ENCODE data around the gene IL32.
"Not testable (repeated sequence)": the region's sequence is repeated elsewhere in the genome, so short reads cannot be mapped to it uniquely, and the experiment has no call there.

Gene IL32

DNA sequence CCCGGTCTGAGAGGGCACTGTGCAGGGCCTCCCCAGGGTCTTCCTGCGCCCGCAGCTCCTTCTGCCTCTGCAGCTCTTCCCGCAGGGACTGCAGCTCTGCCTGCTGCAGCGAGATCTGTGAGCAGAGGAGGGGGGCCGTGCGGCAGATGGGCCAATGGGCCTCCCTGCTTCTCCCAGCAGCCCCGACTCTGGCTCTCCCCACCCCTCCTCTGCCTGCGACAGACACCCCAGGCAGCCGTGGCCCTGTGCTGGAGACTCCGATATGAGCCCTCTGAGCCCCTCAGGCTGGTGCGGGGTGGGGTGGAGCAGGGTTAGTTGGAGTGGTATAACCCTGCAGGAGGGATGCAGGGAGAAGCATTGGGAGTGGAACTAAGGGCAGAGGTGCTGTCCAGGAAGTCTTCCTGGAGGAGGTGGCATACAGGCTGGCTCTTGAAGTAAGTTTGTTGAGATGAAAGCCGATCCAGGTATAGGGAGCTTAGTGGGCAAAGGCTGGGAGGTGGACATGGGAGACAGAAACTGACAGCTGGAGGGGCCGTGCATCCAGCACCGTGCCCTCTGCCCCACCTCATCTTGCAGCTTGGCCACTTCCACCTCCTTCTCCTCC is 36.6 kb upstream of the IL32 start:
- DNase-seq: no peak

DNA sequence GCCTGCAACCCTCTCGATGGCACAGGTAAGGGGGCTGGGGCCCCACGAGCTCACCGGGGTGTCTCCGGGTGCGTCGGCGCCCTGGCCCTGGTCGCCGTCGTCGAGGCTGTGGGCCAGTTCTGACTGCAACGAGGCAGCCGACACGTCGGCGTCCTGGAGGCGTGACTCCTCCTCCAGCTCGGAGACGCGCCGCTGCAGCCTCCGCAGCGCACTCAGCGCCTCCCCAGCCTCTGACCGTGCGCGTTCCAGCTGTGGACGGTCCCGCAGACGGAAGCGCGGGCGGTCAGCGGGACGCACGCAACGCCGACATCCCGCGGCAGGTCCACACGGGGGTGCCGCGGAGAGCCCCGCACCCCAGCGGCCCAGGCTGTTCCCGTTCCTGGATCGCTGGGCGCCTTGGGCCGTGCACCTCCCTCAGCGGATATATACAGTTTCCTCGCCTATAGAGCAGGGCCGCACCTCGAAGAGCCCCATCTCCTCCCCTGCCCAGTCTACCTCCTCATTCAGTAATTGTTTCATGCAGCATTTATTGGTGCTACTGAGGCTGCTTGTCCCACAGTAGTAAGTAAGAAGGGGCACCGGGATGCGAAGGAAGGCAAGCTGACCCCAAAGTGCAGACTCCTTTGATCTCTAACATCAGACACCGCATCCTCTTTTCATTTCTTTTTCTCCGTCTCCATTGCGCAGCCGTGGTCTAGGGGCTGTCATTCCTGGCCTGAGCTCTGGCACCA is 35.8 kb upstream of the IL32 start:
- DNase-seq: no peak

DNA sequence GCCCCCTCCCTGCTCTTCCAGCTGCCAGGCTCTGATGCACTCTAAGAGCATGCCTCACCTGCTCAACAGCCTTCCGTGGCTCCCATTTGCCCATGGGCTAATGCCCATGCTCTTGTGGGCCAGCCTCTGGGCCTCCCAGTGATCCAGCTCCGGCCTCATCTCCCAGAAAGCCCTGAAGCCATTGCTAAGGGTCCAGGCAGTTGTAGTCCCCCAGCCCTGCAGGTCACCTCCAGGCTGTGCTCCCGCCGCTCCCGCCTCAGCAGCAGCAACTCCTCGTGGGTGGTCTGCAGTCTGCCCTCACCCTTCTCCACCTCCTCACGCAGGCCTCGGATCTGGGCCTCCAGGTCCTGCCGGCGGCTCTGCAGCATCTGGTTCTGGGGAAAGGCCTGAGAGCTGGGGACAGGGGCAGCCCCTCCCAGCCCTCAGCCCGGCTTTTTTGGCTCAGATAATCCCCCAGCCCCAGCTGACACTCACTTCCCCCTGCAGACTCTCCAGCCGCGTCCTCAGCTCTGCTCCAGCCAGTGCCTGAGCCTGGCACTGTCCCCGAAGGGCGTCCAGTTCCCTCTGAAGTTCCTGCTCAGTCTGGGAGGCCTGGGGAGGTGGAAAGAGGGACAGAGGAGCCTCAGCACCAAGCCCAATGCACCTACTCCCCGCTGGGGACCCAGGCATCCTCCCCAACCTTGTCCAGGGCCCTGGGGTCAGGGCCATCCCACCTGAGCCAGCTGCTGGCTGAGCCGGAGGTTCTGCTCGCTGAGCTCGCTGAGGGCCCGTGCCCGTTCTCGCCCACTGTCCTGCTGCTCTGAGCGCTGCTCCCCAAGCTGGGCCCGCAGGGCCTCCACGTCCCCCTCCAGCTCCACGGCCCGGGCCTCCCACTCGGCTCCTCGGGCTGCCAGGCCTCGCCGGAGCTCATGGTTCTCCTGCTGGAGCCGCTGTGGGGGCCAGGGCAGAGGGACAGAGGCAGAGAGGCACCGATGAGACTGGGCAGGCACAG is 34.9 kb upstream of the IL32 start:
- no peak for DNase-seq

DNA sequence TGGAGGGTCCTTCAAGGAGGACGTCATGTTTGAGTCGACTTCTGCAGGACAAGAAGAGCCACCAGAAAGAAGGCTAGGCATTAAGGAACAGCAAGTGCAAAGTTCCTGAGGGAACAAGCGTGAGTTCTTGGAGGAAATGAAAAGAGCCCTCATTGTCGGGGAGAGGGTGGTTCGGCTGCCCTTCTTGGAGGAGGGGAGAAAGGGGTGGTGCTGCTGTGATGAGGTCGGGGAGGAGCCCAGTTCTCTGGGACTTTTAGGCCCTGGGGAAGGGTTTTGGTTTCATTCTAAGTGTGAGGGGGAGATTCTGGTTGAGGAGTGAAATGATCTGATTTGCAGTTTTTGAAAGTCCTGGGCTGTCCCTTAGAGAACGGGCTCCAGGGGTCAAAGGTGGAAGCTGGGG is 32.8 kb upstream of the IL32 start:
- DNase-seq: no peak

DNA sequence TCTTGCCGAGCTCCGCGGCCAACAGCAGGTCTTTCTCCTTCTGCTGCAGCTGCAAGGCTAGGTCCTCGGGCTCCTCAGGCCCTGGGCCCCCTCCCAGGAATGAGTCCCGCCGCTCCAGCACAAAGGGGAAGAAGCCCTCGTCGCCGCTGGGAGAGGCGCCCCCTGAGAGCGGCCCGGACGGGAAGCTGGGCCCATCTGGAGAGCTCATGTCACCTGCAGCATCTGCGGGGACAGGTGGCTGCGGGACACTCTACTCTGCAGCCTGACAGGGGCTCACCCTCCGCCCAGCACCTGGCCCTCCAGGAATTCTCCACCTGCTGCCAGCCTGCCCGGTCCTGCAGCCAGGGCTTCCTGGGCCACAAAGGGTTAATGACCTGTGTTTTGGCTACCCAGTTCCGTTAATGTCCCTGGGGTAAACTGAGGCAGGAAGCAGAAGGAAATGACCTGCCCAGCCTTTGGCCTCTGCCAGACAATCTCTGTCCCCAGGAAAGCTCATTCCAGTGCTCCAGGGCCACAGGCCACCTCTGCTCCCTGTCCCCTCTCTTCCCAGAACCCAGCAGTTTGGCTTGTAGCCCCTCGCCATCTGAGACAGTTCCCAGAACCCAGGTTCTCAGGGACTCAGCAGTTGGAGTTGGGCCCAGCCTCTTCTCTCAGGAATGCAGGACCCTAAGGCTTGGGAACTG is 30.0 kb upstream of the IL32 start:
- DNase-seq: no peak

DNA sequence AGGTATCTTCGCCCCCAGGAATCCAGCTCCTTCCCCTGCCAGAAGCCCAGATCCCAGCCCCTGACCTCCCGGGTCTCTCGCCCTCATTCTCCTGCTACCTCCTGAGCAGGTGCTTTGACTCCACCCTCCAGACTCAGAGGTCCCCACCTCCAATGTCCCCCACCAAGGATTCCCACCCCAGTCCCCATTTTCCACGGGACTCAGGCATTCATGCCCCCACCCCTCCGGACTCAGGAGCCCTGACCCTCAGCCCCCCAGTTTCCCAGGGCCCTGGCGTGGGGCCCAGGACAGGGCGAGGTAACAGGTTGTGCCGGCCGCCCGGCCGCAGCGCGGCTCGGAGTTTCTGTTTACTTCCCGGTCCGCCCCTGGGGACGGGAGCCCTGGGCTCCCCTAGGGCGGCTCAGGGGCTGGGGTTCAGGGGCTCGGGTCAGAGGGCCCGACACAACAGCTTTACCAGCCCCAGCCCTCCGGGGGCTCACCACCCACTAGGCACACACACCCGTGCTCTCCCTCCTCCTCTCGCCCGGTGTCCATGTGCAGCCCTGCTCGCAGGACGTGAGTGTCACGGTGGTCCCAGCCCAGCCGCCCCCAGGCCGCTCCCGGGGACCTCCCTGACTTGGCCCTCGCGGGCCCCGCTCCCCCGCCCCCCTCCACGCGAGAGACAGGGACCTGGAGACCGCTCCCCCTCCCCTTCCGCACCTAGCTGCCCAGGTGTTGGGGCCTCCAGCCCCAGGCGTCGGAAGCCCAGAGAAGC is 29.3 kb upstream of the IL32 start:
- no peak for DNase-seq

DNA sequence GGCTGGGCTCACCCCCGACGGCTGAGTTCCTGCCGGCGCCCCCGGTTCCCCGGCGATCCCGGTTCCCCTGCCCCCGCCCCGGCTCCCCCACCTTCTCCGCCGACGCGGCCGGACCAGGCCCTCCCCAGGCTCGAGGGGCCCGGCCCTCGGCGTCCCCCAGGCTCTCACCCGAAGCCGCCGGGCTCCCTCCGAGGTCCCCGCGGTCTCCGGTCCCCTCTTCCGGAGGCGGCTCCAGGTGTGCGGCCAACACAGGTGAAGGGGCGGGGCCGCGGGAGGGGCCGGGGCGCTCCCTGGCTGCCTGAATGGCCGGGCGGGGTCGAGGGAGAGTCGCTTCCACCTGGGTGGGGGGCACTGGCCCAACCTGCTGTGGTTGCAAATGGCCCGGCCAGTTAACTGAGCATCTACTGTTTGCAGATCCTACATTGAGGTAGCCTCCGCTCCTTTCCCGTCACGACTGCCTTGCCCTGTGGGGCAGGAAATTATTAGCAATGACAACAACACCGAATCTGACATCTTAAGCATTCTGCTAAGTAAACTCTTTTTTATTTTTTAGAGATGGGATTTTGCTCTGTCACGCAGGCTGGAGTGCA is 28.6 kb upstream of the IL32 start, which contains the start of gene BICDL2:
BICDL2 (minus strand) TSS at position 219 of the 590 bp plus-strand sequence. CDS start 1,448 bp downstream, outside the sequence.
- DNase-seq: no peak

DNA sequence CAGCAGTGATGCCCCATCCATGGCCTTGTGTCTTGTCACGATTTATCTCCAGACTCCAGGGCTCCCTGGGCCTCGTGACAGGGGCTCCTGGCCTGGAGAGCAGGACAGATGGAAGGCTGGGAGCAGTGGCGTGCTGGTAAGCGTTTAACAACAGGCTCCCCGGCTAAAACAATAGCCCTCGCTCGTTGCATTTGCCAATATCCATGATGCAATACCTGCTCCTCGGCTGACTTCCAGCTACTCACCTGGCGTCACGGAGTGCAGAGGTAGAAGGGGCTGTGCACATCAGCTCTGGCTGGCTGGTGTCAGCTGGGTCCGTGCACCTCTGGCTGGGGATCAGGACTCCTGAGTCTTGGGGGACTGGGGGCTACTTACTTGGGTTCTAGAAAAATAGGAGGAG is 27.2 kb upstream of the IL32 start:
- no peak for DNase-seq

DNA sequence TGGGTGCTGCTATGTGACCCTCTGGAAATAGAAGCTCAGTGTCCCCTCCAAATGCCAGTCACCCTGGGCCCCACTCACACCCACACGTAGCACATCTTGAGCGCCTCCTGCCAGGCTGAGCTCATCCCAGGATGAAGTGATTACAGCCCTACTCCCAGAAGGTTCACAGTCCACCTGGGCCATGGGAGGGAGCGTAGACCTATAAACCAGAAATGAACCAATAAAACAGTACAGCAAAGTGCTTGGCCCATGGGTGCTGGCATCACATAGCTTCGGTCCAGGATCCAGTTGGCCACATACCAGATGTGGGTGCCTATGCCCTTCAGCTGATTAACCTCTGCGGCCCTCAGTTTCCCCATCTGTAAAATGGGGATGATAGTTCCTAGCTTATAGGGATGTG is 26.5 kb upstream of the IL32 start:
- no peak for DNase-seq

DNA sequence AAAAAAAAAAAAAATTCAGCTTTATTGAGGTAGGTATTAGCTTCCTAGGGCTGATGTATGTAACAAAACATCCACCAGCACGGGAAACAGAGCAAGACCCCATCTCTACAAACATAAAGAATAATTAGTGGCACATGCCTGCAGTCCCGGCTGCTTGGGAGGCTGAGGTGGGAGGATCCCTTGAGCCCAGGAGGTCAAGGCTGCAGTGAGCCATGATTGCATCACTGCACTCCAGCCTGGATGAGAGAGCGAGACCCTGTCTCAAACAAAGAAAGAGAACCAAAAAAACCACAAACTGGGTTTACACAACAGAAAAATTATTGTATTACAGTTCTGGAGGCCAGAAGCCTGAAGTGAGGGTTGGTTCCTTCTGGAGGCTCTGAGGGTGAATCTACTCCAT is 23.1 kb upstream of the IL32 start:
- no peak for DNase-seq

DNA sequence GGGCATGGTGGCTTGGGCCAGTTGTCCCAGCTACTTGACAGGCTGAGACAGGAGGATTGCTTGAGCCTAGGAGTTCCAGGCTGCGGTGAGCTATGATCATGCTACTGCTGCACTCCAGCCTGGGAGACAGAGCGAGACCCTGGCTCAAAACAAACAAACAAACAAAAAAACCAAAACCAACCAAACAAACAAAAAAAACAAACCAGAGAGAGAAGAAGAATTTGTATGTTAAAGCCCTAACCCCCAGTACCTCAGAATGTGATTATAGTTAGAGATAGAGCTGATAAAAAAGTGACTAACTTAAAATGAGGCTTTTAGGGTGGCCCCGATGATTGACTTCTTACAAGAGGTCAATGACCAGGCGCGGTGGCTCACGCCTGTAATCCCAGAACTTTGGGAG is 20.7 kb upstream of the IL32 start:
- no peak for DNase-seq

DNA sequence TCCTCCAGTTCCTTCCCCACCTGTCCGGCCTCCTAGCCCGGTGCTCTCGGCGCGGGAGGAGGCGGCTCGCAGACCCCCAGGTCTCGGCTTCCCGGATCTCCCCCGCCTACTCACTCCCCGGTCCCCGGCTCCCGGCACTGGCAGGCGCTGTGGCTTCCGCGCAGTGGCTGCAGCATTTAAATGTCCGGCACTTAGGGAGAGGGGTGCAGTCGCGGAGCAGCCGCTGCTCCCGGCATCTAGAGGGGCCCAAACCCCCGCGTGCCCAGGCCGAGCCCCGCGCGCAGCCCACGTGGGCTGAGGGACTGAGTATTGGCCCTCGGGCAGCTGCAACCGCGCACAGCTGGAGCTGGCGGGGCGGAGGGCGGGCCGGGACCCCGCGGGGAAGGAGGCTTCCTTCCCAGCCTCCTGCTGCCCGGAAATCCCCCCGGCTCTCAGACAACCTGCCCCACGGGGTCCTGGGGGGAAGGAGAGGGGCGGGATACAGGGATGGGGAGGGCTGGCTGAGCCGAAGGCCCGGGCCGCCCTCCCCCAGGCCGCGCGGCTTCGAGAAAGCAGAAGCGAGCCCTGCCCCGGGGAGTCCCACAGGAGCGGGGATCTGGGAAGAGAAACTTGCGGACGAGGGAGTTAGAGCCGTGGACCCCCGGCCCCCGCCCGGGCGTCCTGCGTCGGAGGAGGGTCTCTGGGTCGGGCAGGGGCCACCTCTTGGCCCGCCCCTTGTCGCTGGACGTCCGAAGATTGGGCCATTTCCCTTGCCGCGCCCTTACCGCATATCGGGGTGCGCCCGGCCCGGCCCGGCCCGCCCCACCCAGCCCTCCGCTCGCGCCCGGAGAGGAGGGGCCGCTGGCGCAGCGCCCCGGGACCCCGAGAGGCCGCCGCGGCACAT is 19.4 kb upstream of the IL32 start, which contains the start of gene MMP25:
MMP25 (plus strand) TSS at position 804 of the 883 bp plus-strand sequence. CDS start 357 bp downstream, outside the sequence.
- peak; percentile 73 for DNase-seq

DNA sequence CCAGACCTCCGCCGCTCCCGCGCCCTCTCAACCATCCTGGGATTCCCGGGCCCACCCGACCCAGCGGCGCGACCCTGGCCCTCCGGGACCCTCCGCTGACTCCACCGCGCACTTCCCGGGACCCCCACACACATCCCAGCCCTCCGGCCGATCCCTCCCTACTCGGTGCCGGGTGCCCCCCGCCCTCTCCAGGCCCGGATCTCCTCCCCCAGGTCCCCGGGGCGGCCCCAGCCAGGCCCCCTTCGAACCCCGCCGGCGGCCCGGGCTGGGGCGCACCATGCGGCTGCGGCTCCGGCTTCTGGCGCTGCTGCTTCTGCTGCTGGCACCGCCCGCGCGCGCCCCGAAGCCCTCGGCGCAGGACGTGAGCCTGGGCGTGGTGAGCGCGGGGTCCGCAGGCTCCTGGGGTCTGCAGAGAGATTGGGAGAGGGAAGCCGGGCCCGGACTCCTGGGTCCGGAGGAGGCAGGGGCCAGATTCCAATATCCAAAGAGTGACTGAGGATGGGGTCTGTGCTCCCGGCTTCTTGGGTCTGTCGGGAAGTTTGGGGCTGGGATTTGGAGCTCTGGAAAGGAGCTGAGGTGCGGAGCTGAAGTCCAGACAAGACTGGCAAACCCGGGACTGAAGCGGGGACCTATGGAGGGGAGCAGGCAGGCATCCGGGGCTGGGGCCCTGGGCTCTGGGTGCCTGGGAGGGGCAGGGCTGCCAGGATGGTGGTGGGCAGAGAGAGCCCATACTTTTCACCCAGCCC is 18.6 kb upstream of the IL32 start:
- DNase-seq: no peak

DNA sequence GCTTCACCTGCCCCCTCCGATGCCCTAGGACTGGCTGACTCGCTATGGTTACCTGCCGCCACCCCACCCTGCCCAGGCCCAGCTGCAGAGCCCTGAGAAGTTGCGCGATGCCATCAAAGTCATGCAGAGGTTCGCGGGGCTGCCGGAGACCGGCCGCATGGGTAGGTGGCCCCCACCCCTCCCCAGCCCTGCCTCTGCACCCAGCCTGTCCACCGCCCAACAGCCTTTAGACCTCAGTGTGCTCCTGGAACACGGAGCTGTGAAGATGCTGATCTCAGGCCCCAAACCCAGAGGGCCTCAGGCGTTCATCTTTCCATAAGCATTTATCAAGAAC is 18.1 kb upstream of the IL32 start:
- DNase-seq: no peak

DNA sequence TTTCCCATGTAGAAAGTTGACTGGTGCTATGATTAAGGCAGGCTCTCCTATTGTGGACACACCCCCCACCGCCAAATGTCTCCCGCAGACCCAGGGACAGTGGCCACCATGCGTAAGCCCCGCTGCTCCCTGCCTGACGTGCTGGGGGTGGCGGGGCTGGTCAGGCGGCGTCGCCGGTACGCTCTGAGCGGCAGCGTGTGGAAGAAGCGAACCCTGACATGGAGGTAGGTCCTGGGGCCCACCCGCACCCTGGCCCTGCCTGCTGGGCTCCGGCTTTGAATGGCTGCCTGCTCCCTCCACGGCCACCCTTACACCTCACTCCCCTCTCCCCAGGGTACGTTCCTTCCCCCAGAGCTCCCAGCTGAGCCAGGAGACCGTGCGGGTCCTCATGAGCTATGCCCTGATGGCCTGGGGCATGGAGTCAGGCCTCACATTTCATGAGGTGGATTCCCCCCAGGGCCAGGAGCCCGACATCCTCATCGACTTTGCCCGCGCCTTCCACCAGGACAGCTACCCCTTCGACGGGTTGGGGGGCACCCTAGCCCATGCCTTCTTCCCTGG is 15.4 kb upstream of the IL32 start:
- no peak for DNase-seq

DNA sequence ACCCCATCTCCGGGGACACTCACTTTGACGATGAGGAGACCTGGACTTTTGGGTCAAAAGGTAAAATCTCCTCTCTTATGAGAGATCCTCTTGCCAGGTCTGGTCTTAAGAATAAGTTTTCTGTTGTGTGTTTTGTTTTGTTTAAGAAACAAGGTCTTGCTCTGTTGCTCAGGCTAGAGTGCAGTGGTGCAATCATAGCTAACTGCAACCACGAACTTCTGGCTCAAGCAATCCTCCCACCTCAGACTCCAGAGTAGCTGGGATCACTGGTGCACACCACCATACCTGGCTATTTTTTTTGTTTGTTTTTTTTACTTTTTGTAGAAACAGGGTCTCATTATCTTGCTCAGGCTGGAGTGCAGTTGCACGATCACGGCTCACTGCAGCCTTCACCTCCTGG is 15.0 kb upstream of the IL32 start:
- no peak for DNase-seq

DNA sequence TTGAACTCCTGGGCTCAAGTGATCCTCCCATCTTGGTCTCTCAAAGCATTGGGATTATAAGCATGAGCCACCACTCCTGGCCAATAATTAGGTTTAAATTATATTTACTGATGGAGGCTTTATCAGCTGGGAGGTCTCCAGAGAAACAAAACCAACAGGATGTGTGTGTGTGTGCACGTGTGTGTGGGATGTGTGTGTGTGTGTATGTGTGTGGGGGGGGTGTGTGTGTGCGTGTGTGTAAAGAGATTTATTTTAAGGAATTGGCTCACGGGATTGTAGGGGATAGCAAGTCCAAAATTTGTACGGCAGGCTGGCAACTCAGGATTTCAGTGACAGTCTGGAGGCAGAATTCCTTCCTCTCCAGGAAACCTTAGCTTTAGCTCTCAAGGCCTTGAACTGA is 14.4 kb upstream of the IL32 start:
- no peak for DNase-seq

DNA sequence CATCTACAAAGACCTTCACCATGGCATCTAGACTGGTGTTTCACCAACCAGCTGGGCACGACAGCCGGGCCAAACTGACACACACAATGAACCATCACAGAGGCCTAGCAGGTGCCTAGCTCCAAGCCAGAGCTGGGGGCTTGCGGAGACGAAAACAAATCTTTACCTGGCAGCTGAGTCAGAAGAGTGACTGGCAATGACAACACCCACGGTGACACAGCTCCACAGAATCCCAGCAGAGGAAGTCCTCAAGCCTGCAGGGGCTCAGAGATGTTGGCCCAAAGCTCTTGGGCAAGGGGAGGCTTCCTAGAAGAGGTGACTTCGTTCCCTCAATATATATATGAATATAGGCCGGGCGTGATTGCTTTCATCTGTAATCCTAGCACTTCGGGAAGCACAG is 13.9 kb upstream of the IL32 start:
- DNase-seq: no peak

DNA sequence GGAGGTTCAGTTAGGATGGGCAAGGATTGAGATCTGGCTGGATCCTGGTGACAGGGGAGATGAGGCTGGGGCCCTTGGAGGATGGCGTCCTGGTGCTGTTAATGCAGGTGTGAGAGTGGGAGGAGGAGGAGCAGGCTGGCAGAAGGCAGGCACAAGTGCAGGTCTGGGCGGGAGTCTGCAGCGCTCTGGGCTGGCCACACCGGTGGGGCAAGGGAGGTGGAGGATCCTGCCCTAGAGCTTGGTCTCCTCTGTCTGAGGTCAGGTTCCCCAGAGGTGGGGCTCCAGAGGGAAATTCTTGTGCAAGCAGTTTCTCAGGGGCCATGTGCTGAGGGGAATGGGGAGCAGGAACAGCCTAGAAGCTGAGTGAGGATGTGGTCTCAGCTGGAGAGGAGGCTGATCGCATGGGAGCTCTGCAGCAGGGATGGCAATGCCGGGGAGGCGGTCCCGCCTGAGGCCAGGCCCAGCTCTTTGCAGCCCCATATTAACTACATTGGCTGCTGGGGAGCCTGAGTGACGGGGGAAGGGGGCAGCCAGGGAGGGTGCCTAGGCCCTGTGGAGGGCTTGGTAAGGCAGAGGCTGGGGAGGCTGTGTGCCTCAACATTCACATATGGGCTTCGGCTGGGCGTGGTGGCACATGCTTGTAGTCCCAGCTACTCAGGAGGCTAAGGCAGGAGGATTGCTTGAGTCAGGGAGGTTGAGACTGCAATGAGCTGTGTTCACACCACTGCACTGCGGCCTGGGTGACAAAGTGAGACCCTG is 12.7 kb upstream of the IL32 start:
- not testable (repeated sequence) for DNase-seq
